MG63 (cell line): ENCODE data around the gene ZFHX3. TPM values are rescaled to one million over a fixed set of nuclear protein-coding genes. Genes with fewer than 3 reads are reported as not detected.

Experiments used
- DNase-seq: peaks from one replicate; pipeline ENCODE4 v3.0.0-alpha.2; 2020
- H3K27me3 ChIP-seq: fragments of 250-450 bp; sonication (Bioruptor Pico); 2 replicates; pipeline ENCODE4 v1.5.1; 2020; ENCODE audit warnings: mild to moderate bottlenecking, moderate library complexity
- H3K36me3 ChIP-seq: fragments of 250-450 bp; sonication (Bioruptor Pico); 2 replicates; pipeline ENCODE4 v1.5.1; 2020; ENCODE audit warnings: mild to moderate bottlenecking, moderate library complexity
- H3K4me3 ChIP-seq: fragments of 250-450 bp; sonication (Bioruptor Pico); 2 replicates; pipeline ENCODE4 v1.5.1; 2020; ENCODE audit warnings: mild to moderate bottlenecking, moderate library complexity
- H3K9me3 ChIP-seq: fragments of 250-450 bp; sonication (Bioruptor Pico); 2 replicates; pipeline ENCODE4 v1.5.1; 2020; ENCODE audit warnings: mild to moderate bottlenecking, moderate library complexity
- total RNA-seq: library from RNA; depleted of rRNA; stranded (reverse); fragments of >200 nt; shearing (Covaris generic); gene quantifications from 2 replicates; pipeline ENCODE4 v1.2.3, GENCODE V29; 2014; ENCODE audit warnings: low replicate concordance

Gene ZFHX3
- total RNA-seq, 1 experiment from 2014 or later = 0.89 TPM

DNA sequence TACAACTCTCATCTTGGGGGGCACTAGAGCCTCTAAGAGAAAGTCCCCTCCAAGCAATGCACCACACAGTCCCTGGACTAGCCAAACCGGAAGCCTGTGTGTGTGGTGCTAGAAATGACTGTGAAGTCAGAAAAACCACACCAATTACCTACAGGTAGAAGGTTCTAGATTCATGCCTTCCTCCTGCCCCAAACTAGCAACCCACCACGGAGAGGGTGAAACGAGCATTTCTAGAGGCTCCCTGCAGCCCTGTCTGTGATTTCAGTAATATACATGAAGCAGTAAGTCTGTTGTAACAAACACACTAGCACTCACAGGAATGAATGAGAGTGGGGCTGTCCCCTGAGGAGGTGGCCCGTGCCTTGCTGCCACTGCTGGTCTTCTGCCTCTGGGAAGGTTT, 13.6 kb downstream of the ZFHX3 start:
- Histone ChIP-seq H3K9me3 (no peaks in the 10 kb centered on the region), H3K27me3 (no peaks in the 10 kb centered on the region), H3K36me3 (no peaks in the 10 kb centered on the region), H3K4me3 (no peak overlapping the region)
- no peak for DNase-seq

DNA sequence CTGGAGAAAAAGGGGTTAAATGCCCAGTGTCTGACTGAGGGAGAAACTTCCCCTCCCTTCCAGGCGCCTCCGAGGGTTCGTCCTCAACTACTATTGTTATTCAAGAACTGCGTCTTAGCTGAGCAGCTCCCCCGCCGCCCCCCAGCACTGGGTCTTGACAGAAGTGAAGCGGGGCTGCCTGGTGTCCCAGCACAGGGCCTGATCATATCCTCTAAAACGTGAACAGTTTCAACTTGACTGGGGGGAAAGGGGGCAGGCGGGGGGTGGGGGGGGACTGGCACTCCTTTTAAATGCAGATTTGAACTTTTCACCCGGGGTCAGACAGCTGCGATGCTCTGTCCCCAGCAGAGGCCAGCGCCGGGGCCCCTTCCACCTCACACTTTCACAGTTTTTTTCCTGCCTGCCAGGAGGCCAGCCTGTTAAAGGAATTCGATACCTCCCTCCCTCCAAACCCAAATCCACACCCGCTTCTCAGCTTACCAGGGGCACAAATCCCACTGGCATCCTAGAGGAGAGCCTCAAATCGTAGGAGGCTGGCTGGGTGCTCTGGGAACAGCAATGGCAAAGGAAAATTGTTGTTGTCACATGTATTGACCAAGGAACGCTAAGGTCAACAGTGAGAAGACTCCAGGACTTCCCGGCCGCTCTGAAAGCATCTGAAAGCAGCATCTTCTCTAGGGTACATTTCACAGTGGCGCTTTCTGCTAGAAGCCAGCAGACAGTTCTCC, 14.5 kb downstream of the ZFHX3 start:
- H3K9me3 ChIP-seq = no peaks in the 10 kb centered on the region
- no peaks in the 10 kb centered on the region for H3K27me3 ChIP-seq
- no peaks in the 10 kb centered on the region for H3K36me3 ChIP-seq
- no peak overlapping the region for H3K4me3 ChIP-seq
- no peak for DNase-seq

DNA sequence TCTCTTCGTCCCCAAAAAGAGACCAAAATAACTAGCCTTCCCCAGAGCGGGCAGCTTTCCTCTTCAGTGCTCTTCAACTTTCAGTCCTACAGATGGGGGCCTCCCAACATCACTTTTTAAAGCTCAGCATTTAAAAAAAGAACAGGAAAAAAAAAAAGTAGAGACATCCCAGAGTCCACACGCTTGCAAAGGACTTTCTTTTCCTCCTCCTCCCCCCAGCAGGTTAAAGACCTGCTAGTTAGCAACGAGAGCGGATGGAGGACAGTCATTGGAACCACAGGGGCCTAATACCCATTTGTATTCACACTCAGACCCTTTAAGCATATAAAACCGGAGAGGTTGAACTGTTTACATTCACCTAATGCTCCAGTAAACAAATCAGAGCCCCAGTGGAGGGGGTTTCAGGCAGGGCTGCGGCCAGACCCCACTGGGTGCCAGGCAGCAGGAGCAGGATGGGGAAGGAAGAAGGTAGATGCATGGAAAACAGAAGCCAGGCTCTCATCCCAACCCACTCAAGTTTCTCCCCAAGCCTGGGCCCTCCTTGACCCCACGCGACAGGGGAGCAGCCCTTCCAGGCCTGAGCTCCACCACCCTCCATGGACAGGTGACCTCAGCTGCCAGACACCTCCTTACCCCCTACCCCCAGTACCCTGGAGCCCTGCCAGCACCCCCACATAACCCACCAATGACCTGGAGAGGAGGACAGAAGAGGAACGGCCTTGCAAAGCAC, 15.2 kb downstream of the ZFHX3 start:
- no peaks in the 10 kb centered on the region for H3K9me3 ChIP-seq
- H3K27me3 ChIP-seq = no peaks in the 10 kb centered on the region
- no peak for DNase-seq
- no peak overlapping the region for H3K4me3 ChIP-seq
- H3K36me3 ChIP-seq = no peaks in the 10 kb centered on the region

DNA sequence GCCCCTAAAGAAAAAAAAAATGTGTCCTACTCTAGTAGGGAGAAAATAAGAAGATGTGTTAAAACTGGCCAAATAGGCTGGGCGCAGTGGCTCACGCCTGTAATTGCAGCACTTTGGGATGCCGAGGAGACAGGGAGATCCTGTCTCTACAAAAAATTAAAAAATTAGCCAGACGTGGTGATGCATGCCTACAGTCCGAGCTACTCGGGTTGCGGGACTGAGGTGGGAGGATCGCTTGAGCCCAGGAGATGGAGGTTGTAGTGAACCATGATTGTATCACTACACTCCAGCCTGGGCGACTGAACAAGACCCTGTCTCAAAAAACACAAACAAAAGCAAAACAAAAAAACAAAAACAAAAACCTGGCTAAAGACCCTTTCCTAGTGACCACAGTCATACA, 15.9 kb downstream of the ZFHX3 start:
- Histone ChIP-seq H3K4me3 (no peak overlapping the region), H3K27me3 (no peaks in the 10 kb centered on the region), H3K9me3 (no peaks in the 10 kb centered on the region), H3K36me3 (no peaks in the 10 kb centered on the region)
- DNase-seq = no peak

DNA sequence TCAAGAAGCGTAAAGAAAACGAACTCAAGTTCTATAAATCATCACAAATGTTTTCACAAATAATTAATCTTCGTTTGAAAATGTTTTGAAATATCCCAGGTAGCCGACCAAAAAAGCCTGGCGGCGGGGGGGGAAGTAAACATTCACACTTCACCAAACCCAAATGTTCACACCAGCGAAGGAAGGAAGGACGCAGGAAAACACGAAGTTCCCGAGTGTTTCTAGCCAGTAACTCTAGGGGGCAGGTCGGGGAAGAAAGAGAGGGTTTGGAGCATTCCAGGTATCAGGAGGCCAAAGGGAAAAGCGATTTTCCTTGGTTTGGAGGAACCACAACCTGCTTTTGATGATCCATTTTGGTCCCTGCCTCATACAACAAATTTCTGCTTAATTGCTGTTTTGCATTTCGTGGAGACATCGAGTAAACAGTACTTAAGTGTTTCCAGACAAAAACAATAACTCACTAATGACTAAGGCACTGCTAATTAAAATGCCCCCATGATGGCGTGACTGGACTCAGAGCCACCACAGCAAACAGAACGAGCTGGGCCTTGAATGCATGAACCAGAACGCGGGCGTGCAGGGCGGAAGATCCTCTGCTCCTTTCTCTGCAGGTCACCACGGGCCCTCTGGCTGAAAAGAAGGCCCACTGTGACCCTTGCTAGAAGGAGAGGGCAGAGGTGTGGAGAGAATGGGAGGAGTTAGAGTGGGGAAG, 16.6 kb downstream of the ZFHX3 start:
- no peak for DNase-seq
- Histone ChIP-seq H3K9me3 (no peaks in the 10 kb centered on the region), H3K36me3 (no peaks in the 10 kb centered on the region), H3K4me3 (no peak overlapping the region), H3K27me3 (no peaks in the 10 kb centered on the region)

DNA sequence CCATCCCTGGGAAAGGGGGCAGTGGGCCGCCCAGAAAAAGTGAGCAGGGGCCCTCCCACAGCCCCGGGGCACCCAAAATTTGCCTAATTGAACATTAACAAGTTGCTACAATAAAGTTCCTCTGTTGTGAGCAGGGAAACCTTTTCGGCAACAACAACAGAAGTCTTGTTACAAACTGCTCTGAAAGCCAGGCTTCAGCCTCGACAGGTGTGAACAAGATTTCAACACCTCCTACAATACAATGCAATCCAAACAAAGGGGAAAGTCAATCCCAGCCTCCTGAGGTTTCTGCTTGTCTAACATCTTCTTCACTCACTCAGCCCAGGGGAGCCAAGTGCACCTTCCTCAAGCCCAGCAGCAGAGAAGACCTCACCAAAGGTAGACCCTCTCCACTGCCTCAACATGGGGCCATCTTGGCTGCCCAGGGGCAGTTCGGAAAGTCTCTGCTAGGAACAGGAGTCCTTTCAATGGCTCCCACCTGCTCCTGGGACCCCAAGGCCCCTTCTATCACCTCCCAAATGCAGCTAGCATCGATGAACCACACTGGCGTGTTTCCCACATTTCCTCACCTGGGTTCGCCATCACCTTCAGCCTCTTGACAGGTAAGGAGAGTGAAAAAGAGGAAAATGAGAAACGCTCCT, 19.1 kb downstream of the ZFHX3 start:
- Histone ChIP-seq H3K36me3 (no peaks in the 10 kb centered on the region), H3K27me3 (no peaks in the 10 kb centered on the region), H3K9me3 (no peaks in the 10 kb centered on the region), H3K4me3 (no peak overlapping the region)
- DNase-seq = no peak

DNA sequence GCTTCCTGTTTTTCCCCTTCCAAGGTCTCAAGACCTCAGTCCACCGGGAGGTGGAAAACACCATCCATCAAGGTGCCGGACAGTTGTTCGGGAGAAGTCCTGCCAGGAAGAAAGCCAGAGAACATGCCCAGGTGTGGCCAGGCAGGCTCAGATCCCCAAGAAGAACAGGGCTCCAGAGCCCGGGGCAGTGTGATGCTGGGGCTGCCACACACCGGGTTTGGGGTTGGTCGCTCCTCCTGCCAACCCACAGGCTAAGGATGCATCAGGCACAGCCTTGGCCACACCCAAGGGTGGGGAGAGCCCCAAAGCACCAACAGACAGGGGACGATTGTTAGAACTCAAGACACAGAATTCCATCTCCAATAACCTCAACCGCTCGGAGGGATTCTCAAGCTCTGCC, 19.7 kb downstream of the ZFHX3 start:
- Histone ChIP-seq H3K27me3 (no peaks in the 10 kb centered on the region), H3K9me3 (no peaks in the 10 kb centered on the region), H3K4me3 (no peak overlapping the region), H3K36me3 (no peaks in the 10 kb centered on the region)
- no peak for DNase-seq

DNA sequence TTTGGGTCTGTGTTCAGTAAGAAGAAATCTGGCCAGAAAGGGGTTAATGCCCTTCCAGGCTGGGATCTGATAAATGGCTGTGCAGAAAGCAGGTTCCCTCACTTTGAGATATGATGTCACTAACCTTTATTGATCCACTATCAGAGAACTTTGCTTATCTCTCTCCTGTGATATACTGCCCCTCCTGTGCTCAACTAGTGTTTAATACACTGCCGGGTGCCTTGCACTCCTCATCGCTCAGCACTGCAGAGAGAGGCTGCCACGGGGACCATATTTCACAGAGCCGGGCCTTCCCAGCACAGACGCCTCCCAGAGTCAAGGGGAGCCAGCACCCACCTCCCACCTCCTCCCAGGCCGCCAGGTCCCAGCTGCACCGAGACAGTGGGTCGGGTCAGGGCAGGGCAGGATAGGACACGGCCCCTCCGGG, 20.2 kb downstream of the ZFHX3 start:
- Histone ChIP-seq H3K9me3 (no peaks in the 10 kb centered on the region), H3K4me3 (no peak overlapping the region), H3K36me3 (no peaks in the 10 kb centered on the region), H3K27me3 (no peaks in the 10 kb centered on the region)
- no peak for DNase-seq

DNA sequence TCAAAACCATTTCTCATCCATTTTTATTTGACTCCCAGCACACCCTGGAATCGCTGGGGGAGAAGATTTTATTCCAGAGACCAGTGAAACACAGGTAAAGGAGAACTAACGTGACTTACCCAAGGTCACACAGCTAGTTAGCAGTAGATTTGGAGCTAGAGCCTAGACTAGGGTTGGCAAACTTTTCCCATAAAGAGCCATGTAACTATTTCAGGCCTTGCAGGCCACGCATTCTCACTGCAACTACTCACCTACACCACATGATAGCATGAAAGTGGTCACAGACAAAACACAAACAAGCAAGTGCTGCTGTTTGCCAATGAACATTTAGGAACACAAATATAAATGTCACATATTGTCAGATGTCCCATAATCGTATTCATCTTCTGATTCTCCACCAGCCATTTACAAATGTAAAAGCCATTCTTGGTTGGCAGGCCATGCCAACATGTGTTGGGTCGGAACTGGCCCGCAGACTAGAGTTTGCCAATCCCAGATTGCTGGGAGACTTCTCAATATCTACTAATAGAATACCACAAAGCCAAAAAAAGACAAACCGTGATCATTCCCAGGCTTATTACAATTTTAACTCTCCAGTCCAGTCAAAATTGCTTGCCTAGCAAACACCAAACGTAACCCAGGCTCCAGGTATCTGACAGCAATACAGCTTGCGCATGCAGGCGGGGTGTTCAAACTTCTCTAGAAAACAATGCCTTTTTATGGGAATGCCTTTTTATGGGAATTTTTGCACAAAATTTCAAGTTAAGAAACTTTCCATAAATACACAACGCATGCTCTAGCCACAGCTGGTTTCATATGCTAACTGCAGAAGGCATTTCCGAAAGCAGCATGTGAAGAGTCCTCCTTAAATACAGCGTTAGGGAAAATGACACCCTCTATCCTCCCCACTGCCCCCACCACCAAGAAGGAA, 20.9 kb downstream of the ZFHX3 start:
- no peaks in the 10 kb centered on the region for H3K27me3 ChIP-seq
- H3K36me3 ChIP-seq = no peaks in the 10 kb centered on the region
- no peak for DNase-seq
- no peaks in the 10 kb centered on the region for H3K9me3 ChIP-seq
- H3K4me3 ChIP-seq = no peak overlapping the region

DNA sequence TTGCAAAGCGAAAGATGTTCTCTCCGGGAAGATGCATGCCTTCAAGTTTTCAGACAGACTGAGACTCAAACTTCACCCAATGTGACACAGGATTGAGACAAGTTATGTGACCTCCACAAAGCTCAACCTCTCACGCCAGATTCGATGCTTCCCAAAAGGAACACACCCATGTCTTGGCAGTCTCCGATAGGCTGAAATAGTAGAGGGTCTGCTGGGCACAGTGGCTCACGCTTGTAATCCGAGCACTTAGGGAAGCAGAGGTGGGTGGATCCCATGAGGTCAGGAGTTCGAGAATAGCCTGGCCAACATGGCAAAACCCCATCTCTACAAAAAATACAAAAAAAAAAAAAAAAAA, 22.1 kb downstream of the ZFHX3 start:
- no peak for DNase-seq
- Histone ChIP-seq H3K27me3 (no peaks in the 10 kb centered on the region), H3K4me3 (no peak overlapping the region), H3K9me3 (no peaks in the 10 kb centered on the region), H3K36me3 (no peaks in the 10 kb centered on the region)

DNA sequence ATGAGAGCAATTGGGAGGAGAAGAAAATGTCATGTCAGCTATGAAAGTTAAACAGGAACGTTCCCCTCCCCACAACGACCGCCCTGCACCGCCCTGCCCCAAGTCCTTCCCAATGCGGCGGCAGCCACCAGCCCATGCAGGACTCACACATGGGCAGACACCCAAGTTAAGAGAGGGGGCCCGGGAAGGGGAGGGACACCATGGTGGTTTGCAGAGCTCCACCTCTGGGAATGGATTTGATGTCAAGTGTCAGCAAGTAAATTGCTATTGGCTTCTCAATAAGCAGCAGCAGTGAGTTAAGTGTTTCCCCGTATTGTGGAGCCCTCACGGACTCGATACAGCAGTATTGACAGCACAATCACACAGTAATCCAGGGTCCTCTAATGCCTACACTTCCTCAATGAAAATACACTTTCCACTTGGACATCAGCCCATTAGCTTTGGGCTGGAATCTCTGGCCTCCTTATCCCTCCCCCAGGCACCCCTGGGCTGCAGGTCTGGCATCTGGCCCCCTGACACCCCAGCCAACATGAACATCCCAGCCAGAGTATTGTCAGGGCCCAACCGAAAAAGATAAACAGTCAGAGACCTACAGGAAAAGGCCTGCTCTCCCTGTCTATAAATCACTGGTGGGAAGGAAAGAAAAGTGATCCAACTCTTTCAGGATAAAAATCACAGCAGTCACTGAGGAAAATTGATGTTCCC, 22.6 kb downstream of the ZFHX3 start:
- Histone ChIP-seq H3K9me3 (no peaks in the 10 kb centered on the region), H3K27me3 (no peaks in the 10 kb centered on the region), H3K36me3 (no peaks in the 10 kb centered on the region), H3K4me3 (no peak overlapping the region)
- DNase-seq = peak; percentile 60

DNA sequence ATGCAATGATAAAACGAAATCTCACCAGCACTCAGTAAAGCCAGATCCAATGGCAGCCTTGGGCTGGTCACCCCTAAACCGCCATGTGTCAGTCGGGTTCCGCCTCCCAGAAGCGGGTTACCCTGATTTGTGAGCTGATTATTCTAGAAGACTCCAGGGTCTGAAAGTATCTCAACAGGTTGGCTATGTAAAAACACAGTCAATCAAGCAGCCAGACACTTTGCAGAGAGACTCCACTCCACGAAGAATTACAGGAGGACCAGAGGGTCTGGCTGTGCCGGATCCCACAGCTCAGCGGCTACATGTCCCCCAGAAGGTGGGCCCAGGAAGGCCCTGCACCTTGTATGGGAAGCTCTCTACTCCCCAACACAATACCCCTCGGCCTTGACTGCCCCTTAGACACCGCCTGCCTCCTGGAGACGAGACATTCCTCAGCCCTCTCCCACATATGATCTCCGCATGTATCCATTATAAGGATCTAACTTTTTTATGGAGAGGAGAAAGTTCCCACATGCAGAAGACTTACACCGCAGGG, 23.3 kb downstream of the ZFHX3 start:
- Histone ChIP-seq H3K27me3 (no peaks in the 10 kb centered on the region), H3K9me3 (no peaks in the 10 kb centered on the region), H3K4me3 (no peak overlapping the region), H3K36me3 (no peaks in the 10 kb centered on the region)
- no peak for DNase-seq

DNA sequence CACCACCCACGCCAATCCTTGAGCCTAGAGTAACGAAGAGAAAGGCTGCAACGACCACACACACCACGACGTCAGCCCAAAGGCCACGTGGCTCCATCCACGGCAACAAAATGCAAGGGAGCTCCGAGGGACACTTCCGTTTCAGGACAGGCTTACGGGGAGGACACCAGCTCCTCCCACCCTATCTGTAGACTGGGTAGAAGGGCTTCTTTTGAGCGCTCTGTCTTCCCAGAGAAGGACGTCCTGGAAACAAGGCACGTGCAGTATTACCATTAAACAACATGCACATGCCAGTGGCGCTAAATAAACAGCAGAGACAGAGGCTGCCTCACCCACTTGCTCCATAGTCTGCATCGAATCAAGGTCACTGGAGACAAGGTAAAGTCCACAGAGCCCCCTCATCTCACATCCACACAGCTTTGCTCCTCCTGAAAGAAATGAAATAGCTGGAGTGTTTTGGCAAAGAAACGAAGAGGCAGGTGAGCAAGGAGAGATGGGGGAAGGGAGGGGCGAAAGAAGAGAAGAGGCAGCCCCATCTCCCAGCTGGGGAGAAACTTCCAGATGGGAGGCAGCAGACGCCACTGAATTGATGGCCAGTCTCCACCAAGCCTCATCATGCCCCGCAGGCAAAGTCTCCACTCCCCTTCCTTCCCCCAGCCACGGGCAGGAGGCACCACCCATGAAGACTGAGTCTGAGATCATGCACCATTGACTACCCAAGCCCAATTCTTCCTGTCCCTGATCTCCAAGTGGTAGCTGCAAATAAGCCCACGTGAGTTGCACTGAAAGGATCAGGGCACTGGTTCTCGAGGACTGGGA, 24.0 kb downstream of the ZFHX3 start:
- H3K27me3 ChIP-seq = no peaks in the 10 kb centered on the region
- no peak overlapping the region for H3K4me3 ChIP-seq
- no peaks in the 10 kb centered on the region for H3K9me3 ChIP-seq
- DNase-seq = no peak
- no peaks in the 10 kb centered on the region for H3K36me3 ChIP-seq

DNA sequence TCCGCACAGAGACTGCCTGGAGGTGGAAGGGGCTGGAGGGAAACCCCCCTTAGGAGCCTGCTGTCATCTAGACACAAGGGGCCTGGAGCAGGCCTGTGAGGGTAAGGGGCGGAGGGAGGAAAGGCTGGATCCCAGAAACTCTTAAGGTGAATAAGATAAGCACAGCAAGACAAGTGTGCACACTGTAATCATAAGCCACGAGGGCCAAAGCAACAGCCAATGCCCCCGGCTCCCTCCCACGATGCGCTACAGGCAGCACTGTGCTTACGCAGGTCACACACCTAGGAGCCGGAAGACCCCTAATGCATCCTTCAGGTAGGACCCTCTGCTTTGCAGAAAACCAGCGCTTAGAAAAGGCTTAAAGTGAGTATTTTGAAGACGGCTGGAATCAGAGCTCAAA, 24.6 kb downstream of the ZFHX3 start:
- Histone ChIP-seq H3K4me3 (no peak overlapping the region), H3K36me3 (no peaks in the 10 kb centered on the region), H3K27me3 (no peaks in the 10 kb centered on the region), H3K9me3 (no peaks in the 10 kb centered on the region)
- DNase-seq = no peak

DNA sequence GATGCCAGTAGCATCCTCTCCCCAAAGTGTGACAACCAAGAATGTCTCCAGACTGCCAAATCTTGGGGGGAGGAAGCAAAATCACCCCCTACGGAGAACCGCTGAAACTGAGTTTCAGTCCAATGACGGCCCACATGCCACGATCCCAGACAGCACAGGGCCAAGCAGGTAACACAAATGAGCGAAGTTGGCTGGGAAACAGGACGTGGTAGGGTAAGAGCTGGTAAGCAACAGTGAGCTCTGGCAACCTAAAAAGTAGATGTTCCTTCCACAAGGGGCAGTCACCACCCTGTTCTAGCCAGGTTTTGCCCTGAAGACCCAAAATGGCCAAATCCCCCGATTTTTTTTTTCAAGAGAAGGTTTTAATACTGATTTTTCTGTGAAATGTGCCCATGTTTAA, 25.4 kb downstream of the ZFHX3 start:
- Histone ChIP-seq H3K9me3 (no peaks in the 10 kb centered on the region), H3K4me3 (no peak overlapping the region), H3K27me3 (no peaks in the 10 kb centered on the region), H3K36me3 (no peaks in the 10 kb centered on the region)
- no peak for DNase-seq
